Naive thymus-derived CD4-positive, alpha-beta T cell (primary cell): Measurements from ENCODE around the gene MOB1A. TPM values are rescaled to one million over a fixed set of nuclear protein-coding genes. Genes with fewer than 3 reads are reported as not detected.

Source experiments
- ATAC-seq: fragments of 150-1000 bp; cut with Tn5 transposase; 2 replicates; pipeline ENCODE4 v1.10.0; 2021; ENCODE audit warnings: mild to moderate bottlenecking, moderate library complexity
- CTCF ChIA-PET: fragments of 350-600 bp; sonication (Branson Sonifier 250); formaldehyde crosslinking; loops from one replicate; lab custom pipeline; 2021; ENCODE audit warnings: antibody characterized with exemption; lab: Charles Lee
- POLR2A ChIA-PET: fragments of 350-600 bp; sonication (Branson Sonifier 250); formaldehyde crosslinking; loops from one replicate; lab custom pipeline; 2021; ENCODE audit warnings: antibody characterized with exemption, inconsistent platforms; lab: Charles Lee
- DNase-seq, 9 donors: peaks; one replicate each; pipeline versions ENCODE4 v3.0.0 to v3.0.0-alpha.2; 2020 to 2022; ENCODE audit warnings: mixed read lengths in 1 of 9
- H3K27ac ChIP-seq: one replicate; pipeline ENCODE4 v1.7.0; 2013; ENCODE audit warnings: mild to moderate bottlenecking, low read depth, low read length, moderate library complexity
- H3K27me3 ChIP-seq, 2 donors: one replicate each; pipeline ENCODE4 v1.7.0; 2013; ENCODE audit warnings: low read length in 2 of 2, mild to moderate bottlenecking in 2 of 2, moderate library complexity in 2 of 2; ENCODE audit not compliant: control insufficient read depth in 2 of 2, insufficient read depth in 2 of 2
- H3K36me3 ChIP-seq, 3 experiments: 1 replicate in 2 of 3; 2 replicates in 1 of 3; pipeline ENCODE4 v1.7.0; 2013; ENCODE audit warnings: low read length in 3 of 3, mild to moderate bottlenecking in 3 of 3, moderate library complexity in 1 of 3; ENCODE audit not compliant: insufficient read depth in 3 of 3, control insufficient read depth in 2 of 3
- H3K4me1 ChIP-seq, 2 donors: one replicate each; pipeline ENCODE4 v1.7.0; 2013; ENCODE audit warnings: low read length in 2 of 2, mild to moderate bottlenecking in 2 of 2, moderate library complexity in 1 of 2; ENCODE audit not compliant: control insufficient read depth in 2 of 2, insufficient read depth in 2 of 2
- H3K4me3 ChIP-seq: 2 replicates; pipeline ENCODE4 v1.7.0; 2013; ENCODE audit warnings: mild to moderate bottlenecking, low read length
- H3K9me3 ChIP-seq, 3 experiments: 1 replicate in 2 of 3; 2 replicates in 1 of 3; pipeline ENCODE4 v1.7.0; 2013; ENCODE audit warnings: low read length in 3 of 3; ENCODE audit not compliant: control insufficient read depth in 2 of 3
- H3K27ac Mint-ChIP-seq, 9 donors: one replicate each; pipeline ENCODE4 v1.8.0; 2020 to 2022; ENCODE audit warnings: mixed read lengths in 9 of 9, mild to moderate bottlenecking in 8 of 9, moderate library complexity in 5 of 9, inconsistent platforms in 2 of 9
- H3K27me3 Mint-ChIP-seq, 5 donors: one replicate each; pipeline ENCODE4 v1.8.0; 2021 to 2022; ENCODE audit warnings: mixed read lengths in 5 of 5, mild to moderate bottlenecking in 1 of 5
- H3K36me3 Mint-ChIP-seq, 5 donors: one replicate each; pipeline ENCODE4 v1.8.0; 2020 to 2022; ENCODE audit warnings: mixed read lengths in 5 of 5, mild to moderate bottlenecking in 3 of 5, inconsistent platforms in 1 of 5
- H3K4me1 Mint-ChIP-seq, 7 donors: one replicate each; pipeline ENCODE4 v1.8.0; 2020 to 2022; ENCODE audit warnings: mixed read lengths in 7 of 7, mild to moderate bottlenecking in 3 of 7, inconsistent platforms in 1 of 7
- H3K4me3 Mint-ChIP-seq, 10 donors: one replicate each; pipeline ENCODE4 v1.8.0; 2020 to 2022; ENCODE audit warnings: mild to moderate bottlenecking in 10 of 10, mixed read lengths in 10 of 10, moderate library complexity in 6 of 10, inconsistent platforms in 2 of 10
- H3K9me3 Mint-ChIP-seq, 11 donors: one replicate each; pipeline ENCODE4 v1.8.0; 2020 to 2022; ENCODE audit warnings: mixed read lengths in 11 of 11, mild to moderate bottlenecking in 4 of 11, inconsistent platforms in 1 of 11, moderate library complexity in 1 of 11
- intact Hi-C, 2 donors: fragments of 100-400 bp; cut with micrococcal nuclease; formaldehyde crosslinking; loops; one replicate each; pipeline ENCODE4 v1.15.1; 2023
- polyA plus RNA-seq, 2 donors: library from polyadenylated mRNA; unstranded; fragments of 300-500 nt; fragmentation: Illumina TruSeq; gene quantifications; one replicate each; pipeline ENCODE4 v1.2.3, GENCODE V29; 2021
- total RNA-seq, 6 experiments: library from RNA in 5 of 6; stranded (reverse) in 5 of 6; gene quantifications; 1 replicate in 5 of 6; 2 replicates in 1 of 6; pipeline ENCODE4 v1.2.3 and lab custom pipeline; 2021 to 2026

MOB1A gene
- total and polyA plus RNA-seq, 7 experiments from 2014 or later: 106 to 185 (median 120) TPM

GRCh38 chr2:74142340-74142739, 36.3 kb downstream of the MOB1A start:
- POLR2A ChIA-PET: no interaction called here
- H3K4me3 ChIP-seq: no peak overlapping the region
- Mint-ChIP-seq H3K4me1 (peaks cover 0 to 16% (median 7%) of the 10 kb centered on the region in 7 donors), H3K27ac (peak overlapping the region in 1 of 9 donors; percentile 36), H3K9me3 (no peaks in the 10 kb centered on the region), H3K4me3 (no peak overlapping the region), H3K27me3 (no peaks in the 10 kb centered on the region), H3K36me3 (peaks cover 4 to 31% (median 11%) of the 10 kb centered on the region in 5 donors)
- H3K27me3 ChIP-seq: no peaks in the 10 kb centered on the region
- H3K36me3 ChIP-seq: peaks cover 0 to 30% (median 0%) of the 10 kb centered on the region in 3 experiments
- ATAC-seq (no peak), DNase-seq (no peak)
- intact Hi-C loops: loop anchor here in 1 of 2 donors (10.0 kb wide), 1 partner anchor 318 kb away; the partner anchor contains the start of gene STAMBP
- peaks cover 9 to 10% of the 10 kb centered on the region in 2 donors for H3K4me1 ChIP-seq
- H3K9me3 ChIP-seq: no peaks in the 10 kb centered on the region
- H3K27ac ChIP-seq: no peak overlapping the region
- CTCF ChIA-PET: no interaction called here

DNA sequence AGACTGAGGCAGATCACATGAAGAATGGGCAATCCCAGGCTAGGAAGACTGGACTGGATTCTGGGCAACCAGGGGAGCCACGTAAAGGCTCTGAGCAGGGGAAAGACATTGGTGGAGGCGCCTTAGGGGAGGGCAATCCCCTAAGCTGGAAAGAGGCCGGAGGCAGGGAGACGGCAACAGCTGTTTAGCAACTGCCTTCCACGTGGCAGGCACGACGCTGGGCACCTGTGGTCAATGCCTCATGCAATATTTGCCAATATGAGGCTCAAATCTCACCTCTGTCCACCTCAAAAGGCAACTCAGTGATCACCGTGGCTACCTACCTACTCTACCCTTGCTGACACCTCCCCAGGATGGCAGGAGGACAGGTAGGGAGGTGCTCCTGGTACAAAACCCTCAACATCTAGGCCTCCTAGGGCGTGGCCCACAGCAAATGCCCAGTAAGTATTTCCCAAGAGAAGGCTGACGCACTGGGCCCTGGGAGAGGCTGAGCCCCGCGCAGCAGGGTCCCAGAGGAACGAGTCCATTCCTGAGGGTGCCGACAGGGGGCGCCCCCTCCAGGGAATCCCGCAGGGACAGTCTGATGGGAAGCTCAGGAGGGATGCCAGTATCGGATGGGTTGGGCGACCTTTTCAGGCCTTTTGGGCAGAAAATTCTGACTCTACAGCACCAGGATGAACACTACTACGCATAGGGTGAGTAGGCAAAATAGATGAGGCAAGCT, 39.9 kb downstream of the MOB1A start:
- DNase-seq (no peak), ATAC-seq (no peak)
- Mint-ChIP-seq H3K9me3 (no peaks in the 10 kb centered on the region), H3K4me1 (peaks cover 0 to 13% (median 6%) of the 10 kb centered on the region in 7 donors), H3K27ac (no peak overlapping the region), H3K27me3 (no peaks in the 10 kb centered on the region), H3K36me3 (peaks cover 11 to 45% (median 18%) of the 10 kb centered on the region in 5 donors), H3K4me3 (no peak overlapping the region)
- Histone ChIP-seq H3K27ac (no peak overlapping the region), H3K4me3 (no peak overlapping the region), H3K9me3 (no peaks in the 10 kb centered on the region), H3K36me3 (peaks cover 0 to 33% (median 0%) of the 10 kb centered on the region in 3 experiments), H3K27me3 (no peaks in the 10 kb centered on the region), H3K4me1 (no peaks in the 10 kb centered on the region)
- CTCF ChIA-PET: interaction anchor here (0.9 to 1.0 kb wide), 2 partner anchors 9 to 18 kb away, joined by 3 to 4 read pairs; partner anchors contain the start of gene BOLA3
- intact Hi-C loops: no loop called here
- POLR2A ChIA-PET: interaction anchor here (1.2 kb wide), 1 partner anchor 18 kb away, joined by 4 read pairs; no protein-coding TSS in a partner anchor

- no peak overlapping the region for H3K4me3 Mint-ChIP-seq
- H3K36me3 Mint-ChIP-seq: peaks cover 11 to 51% (median 24%) of the 10 kb centered on the region in 5 donors
- ChIA-PET CTCF (no interaction called here), POLR2A (interaction anchor here (1.2 kb wide), 1 partner anchor 19 kb away, joined by 4 read pairs; no protein-coding TSS in a partner anchor)
- DNase-seq: no peak
- Histone ChIP-seq H3K9me3 (no peaks in the 10 kb centered on the region), H3K27ac (no peak overlapping the region), H3K27me3 (no peaks in the 10 kb centered on the region), H3K4me1 (no peaks in the 10 kb centered on the region), H3K36me3 (peaks cover 0 to 33% (median 0%) of the 10 kb centered on the region in 3 experiments), H3K4me3 (no peak overlapping the region)
- H3K27ac Mint-ChIP-seq: peak overlapping the region in 1 of 9 donors; percentile 51
- peaks cover 0 to 13% (median 6%) of the 10 kb centered on the region in 7 donors for H3K4me1 Mint-ChIP-seq
- H3K9me3 Mint-ChIP-seq: peaks cover 0 to 2% (median 0%) of the 10 kb centered on the region in 11 donors
- no peak for ATAC-seq
- intact Hi-C loops: no loop called here
- peaks cover 0 to 4% (median 0%) of the 10 kb centered on the region in 5 donors for H3K27me3 Mint-ChIP-seq
Observed at GRCh38 chr2:74137651-74138599, 40.8 kb downstream of the MOB1A start.

DNA sequence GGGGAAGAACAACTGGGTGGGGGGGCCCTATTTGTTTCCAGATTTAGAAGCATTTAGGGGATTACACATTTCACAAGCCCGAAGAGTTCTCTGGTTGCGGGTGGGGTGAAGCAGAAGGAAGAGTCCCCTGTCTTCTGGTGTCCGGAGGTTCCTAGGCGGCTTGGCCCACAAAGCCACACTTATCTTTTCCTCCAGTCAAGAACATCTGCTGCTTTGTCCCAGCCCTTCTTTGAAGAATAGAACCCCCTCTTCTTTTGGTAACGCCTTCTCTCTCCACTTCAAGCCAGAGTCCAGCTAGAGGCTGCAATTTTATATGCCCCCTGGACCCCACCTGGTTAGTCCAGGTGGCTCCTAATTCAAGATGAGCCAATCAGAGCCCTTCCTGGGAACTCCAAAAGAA, 46.8 kb downstream of the MOB1A start:
- H3K27ac Mint-ChIP-seq: no peak overlapping the region
- H3K27me3 Mint-ChIP-seq: peaks cover 0 to 22% (median 0%) of the 10 kb centered on the region in 5 donors
- H3K9me3 Mint-ChIP-seq: peaks cover 0 to 2% (median 0%) of the 10 kb centered on the region in 11 donors
- H3K36me3 Mint-ChIP-seq: peaks cover 7 to 28% (median 14%) of the 10 kb centered on the region in 5 donors
- H3K4me1 Mint-ChIP-seq: peaks cover 0 to 2% (median 0%) of the 10 kb centered on the region in 7 donors
- H3K9me3 ChIP-seq: no peaks in the 10 kb centered on the region
- peaks cover 0 to 10% (median 0%) of the 10 kb centered on the region in 3 experiments for H3K36me3 ChIP-seq
- intact Hi-C loops: no loop called here
- no peaks in the 10 kb centered on the region for H3K4me1 ChIP-seq
- ChIA-PET CTCF (no interaction called here), POLR2A (no interaction called here)
- DNase-seq (no peak), ATAC-seq (no peak)
- H3K27ac ChIP-seq: no peak overlapping the region
- H3K4me3 Mint-ChIP-seq: no peak overlapping the region
- no peak overlapping the region for H3K4me3 ChIP-seq
- no peaks in the 10 kb centered on the region for H3K27me3 ChIP-seq

- Mint-ChIP-seq H3K9me3 (peaks cover 0 to 2% (median 0%) of the 10 kb centered on the region in 11 donors), H3K27ac (no peak overlapping the region), H3K36me3 (peaks cover 7 to 24% (median 14%) of the 10 kb centered on the region in 5 donors), H3K4me3 (peak overlapping the region in 1 of 10 donors; percentile 9), H3K27me3 (peaks cover 0 to 22% (median 0%) of the 10 kb centered on the region in 5 donors), H3K4me1 (peaks cover 0 to 2% (median 0%) of the 10 kb centered on the region in 7 donors)
- ChIA-PET CTCF (no interaction called here), POLR2A (no interaction called here)
- no peak for ATAC-seq
- no peak overlapping the region for H3K4me3 ChIP-seq
- H3K27me3 ChIP-seq: no peaks in the 10 kb centered on the region
- intact Hi-C loops: no loop called here
- no peaks in the 10 kb centered on the region for H3K9me3 ChIP-seq
- H3K4me1 ChIP-seq: no peaks in the 10 kb centered on the region
- no peak for DNase-seq
- peaks cover 0 to 10% (median 0%) of the 10 kb centered on the region in 3 experiments for H3K36me3 ChIP-seq
- no peak overlapping the region for H3K27ac ChIP-seq
Observed at GRCh38 chr2:74130211-74130995, 48.3 kb downstream of the MOB1A start.

- intact Hi-C loops: no loop called here
- Histone ChIP-seq H3K4me1 (no peaks in the 10 kb centered on the region), H3K27me3 (no peaks in the 10 kb centered on the region), H3K27ac (no peak overlapping the region), H3K36me3 (no peaks in the 10 kb centered on the region), H3K9me3 (no peaks in the 10 kb centered on the region), H3K4me3 (no peak overlapping the region)
- Mint-ChIP-seq H3K36me3 (peaks cover 0 to 7% (median 3%) of the 10 kb centered on the region in 5 donors), H3K4me1 (peaks cover 0 to 2% (median 0%) of the 10 kb centered on the region in 7 donors), H3K9me3 (peaks cover 0 to 6% (median 0%) of the 10 kb centered on the region in 11 donors), H3K27ac (no peak overlapping the region), H3K27me3 (peaks cover 0 to 20% (median 0%) of the 10 kb centered on the region in 5 donors), H3K4me3 (no peak overlapping the region)
- CTCF ChIA-PET: no interaction called here
- DNase-seq (no peak), ATAC-seq (no peak)
- POLR2A ChIA-PET: no interaction called here
Observed at GRCh38 chr2:74128206-74128605, 50.5 kb downstream of the MOB1A start.
